ENCODE measurements around the gene TRPM4.

TRPM4 gene

GRCh38 chr19:49127674-49128544 lies 29.7 kb upstream of the TRPM4 start:
- Histone ChIP-seq H2BK12ac (ENCODE audit: low read length) (no peak overlapping the region), H2AK5ac (ENCODE audit: low read depth, low read length) (peak overlapping the region; percentile 94), H4K8ac (ENCODE audit: low read depth, low read length) (peak overlapping the region; percentile 93), H3K14ac (ENCODE audit: low read length) (peak overlapping the region; percentile 82), H3K18ac (ENCODE audit: low read length) (peak overlapping the region; percentile 96), H3K9ac (ENCODE audit: low read depth, low read length, poor library complexity) (peak overlapping the region; percentile 84), H3K23ac (ENCODE audit: low read depth, low read length, poor library complexity) (peak overlapping the region; percentile 99), H3K36me3 (replicated peaks in 1 of 2; ENCODE audit: control insufficient read depth in 2 of 2, insufficient read depth in 2 of 2, low read length in 2 of 2) (peaks cover 0 to 3% of the 10 kb centered on the region in 2 donors), H3K27me3 (ENCODE audit: control insufficient read depth in 3 of 3, insufficient read depth in 3 of 3, low read depth in 1 of 3, low read length in 3 of 3) (peaks cover 0 to 14% (median 9%) of the 10 kb centered on the region in 3 experiments), H3K4ac (ENCODE audit: low read length) (peak overlapping the region; percentile 37), H3K4me1 (ENCODE audit: control insufficient read depth in 2 of 2, insufficient read depth in 1 of 2, low read depth in 1 of 2, low read length in 2 of 2) (peaks cover 7 to 11% of the 10 kb centered on the region in 2 donors), H3K9me3 (replicated peaks in 1 of 2; ENCODE audit: control insufficient read depth in 2 of 2, insufficient read depth in 1 of 2, low read depth in 1 of 2, low read length in 2 of 2) (no peaks in the 10 kb centered on the region), H4K91ac (ENCODE audit: low read depth, low read length, poor library complexity) (no peak overlapping the region), H3K4me3 (ENCODE audit: low read length in 2 of 2) (peak overlapping the region; percentile 72 to 76), H3K4me2 (ENCODE audit: insufficient read depth, low read length, poor library complexity, severe bottlenecking) (peak overlapping the region; percentile 92), H3K79me1 (ENCODE audit: low read depth, low read length) (no peaks in the 10 kb centered on the region), H2BK120ac (ENCODE audit: low read depth, low read length) (peak overlapping the region; percentile 54), H3K27ac (replicated peaks; ENCODE audit: low read length) (peak overlapping the region; percentile 51), H2BK15ac (ENCODE audit: low read length) (peak overlapping the region; percentile 99), H2BK5ac (ENCODE audit: low read length) (no peak overlapping the region), H2AFZ (ENCODE audit: low read length) (peak overlapping the region; percentile 99)
- WGBS, 2 donors (ENCODE audit: extremely low coverage in 2 of 2, insufficient read length in 2 of 2, insufficient replicate concordance in 1 of 2) = no CpG with 5 or more reads among the region's 63 CpGs
- peak; percentile 98 for DNase-seq (ENCODE audit: low spot score)

DNA sequence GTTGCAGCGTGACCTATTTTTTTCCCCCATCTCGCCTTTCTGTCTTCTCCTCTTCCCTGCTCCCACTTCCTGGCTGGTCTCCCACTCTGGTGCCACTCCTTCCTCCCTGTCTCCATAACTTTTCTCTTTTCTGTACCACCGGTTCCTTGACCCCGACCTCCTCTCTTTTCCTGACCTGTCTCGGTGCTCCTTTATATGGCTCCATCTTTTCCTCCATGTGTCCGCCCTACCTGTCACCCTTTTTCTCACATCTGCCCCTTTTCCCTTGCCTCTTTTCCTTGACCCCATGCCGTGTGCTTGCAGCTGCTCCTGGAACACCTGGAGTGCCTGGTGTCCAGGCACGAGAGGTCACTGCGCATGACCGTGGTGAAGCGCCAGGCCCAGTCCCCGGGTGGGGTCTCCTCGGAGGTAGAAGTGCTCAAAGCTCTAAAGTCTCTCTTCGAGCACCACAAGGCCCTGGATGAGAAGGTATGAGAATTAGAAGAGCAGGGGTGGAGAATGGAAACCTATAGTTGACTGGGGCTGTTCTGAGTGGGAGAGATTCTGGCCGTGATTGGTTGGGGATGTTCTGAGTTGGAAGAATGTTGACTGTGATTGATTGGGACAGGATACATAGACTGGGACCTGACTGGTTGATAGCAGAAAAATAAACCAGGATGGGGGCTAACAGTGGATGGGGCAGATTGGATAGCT lies 28.9 kb upstream of the TRPM4 start:
- H3K36me3 ChIP-seq (replicated peaks in 1 of 2; ENCODE audit: control insufficient read depth in 2 of 2, insufficient read depth in 2 of 2, low read length in 2 of 2) = peaks cover 0 to 7% of the 10 kb centered on the region in 2 donors
- H3K4me3 ChIP-seq (ENCODE audit: low read length in 2 of 2) = peak overlapping the region; percentile 4 to 72
- H2BK12ac ChIP-seq (ENCODE audit: low read length) = peak overlapping the region; percentile 3
- peak overlapping the region; percentile 70 for H2AK5ac ChIP-seq (ENCODE audit: low read depth, low read length)
- no peak overlapping the region for H3K14ac ChIP-seq (ENCODE audit: low read length)
- no peak overlapping the region for H3K4ac ChIP-seq (ENCODE audit: low read length)
- H3K9ac ChIP-seq (ENCODE audit: low read depth, low read length, poor library complexity) = peak overlapping the region; percentile 21
- H4K91ac ChIP-seq (ENCODE audit: low read depth, low read length, poor library complexity) = no peak overlapping the region
- H2BK15ac ChIP-seq (ENCODE audit: low read length) = peak overlapping the region; percentile 79
- peak overlapping the region; percentile 48 for H3K18ac ChIP-seq (ENCODE audit: low read length)
- H4K8ac ChIP-seq (ENCODE audit: low read depth, low read length) = no peak overlapping the region
- H3K9me3 ChIP-seq (replicated peaks in 1 of 2; ENCODE audit: control insufficient read depth in 2 of 2, insufficient read depth in 1 of 2, low read depth in 1 of 2, low read length in 2 of 2) = peaks cover 0 to 2% of the 10 kb centered on the region in 2 donors
- H3K4me1 ChIP-seq (ENCODE audit: control insufficient read depth in 2 of 2, insufficient read depth in 1 of 2, low read depth in 1 of 2, low read length in 2 of 2) = peaks cover 7 to 11% of the 10 kb centered on the region in 2 donors
- H3K4me2 ChIP-seq (ENCODE audit: insufficient read depth, low read length, poor library complexity, severe bottlenecking) = peak overlapping the region; percentile 92
- H3K27me3 ChIP-seq (ENCODE audit: control insufficient read depth in 3 of 3, insufficient read depth in 3 of 3, low read depth in 1 of 3, low read length in 3 of 3) = peaks cover 0 to 9% (median 9%) of the 10 kb centered on the region in 3 experiments
- no peaks in the 10 kb centered on the region for H3K79me1 ChIP-seq (ENCODE audit: low read depth, low read length)
- H2AFZ ChIP-seq (ENCODE audit: low read length) = peak overlapping the region; percentile 99
- no peak overlapping the region for H3K23ac ChIP-seq (ENCODE audit: low read depth, low read length, poor library complexity)
- no CpG with 5 or more reads among the region's 15 CpGs for WGBS, 2 donors (ENCODE audit: extremely low coverage in 2 of 2, insufficient read length in 2 of 2, insufficient replicate concordance in 1 of 2)
- no peak overlapping the region for H3K27ac ChIP-seq (replicated peaks; ENCODE audit: low read length)
- no peak overlapping the region for H2BK5ac ChIP-seq (ENCODE audit: low read length)
- H2BK120ac ChIP-seq (ENCODE audit: low read depth, low read length) = no peak overlapping the region
- DNase-seq (ENCODE audit: low spot score) = no peak

DNA sequence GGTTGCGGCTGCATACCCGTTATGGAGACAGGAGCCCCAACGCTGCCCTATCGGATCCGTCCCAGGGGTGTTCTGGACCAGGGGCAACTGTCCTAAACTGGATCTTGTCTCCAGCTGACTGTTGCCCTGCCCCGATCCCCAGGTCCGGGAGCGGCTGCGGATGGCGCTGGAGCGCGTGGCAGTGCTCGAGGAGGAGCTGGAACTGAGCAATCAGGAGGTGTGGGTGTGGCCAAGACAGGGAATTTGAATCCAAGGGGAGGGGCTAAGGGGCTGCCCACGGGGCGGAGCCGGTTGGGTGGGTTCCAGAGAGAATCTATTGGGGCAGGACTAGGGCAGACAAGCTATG lies 28.4 kb upstream of the TRPM4 start:
- Histone ChIP-seq H3K27ac (replicated peaks; ENCODE audit: low read length) (no peak overlapping the region), H4K8ac (ENCODE audit: low read depth, low read length) (no peak overlapping the region), H3K9ac (ENCODE audit: low read depth, low read length, poor library complexity) (peak overlapping the region; percentile 21), H3K27me3 (ENCODE audit: control insufficient read depth in 3 of 3, insufficient read depth in 3 of 3, low read depth in 1 of 3, low read length in 3 of 3) (peaks cover 0 to 9% (median 8%) of the 10 kb centered on the region in 3 experiments), H3K14ac (ENCODE audit: low read length) (no peak overlapping the region), H3K36me3 (replicated peaks in 1 of 2; ENCODE audit: control insufficient read depth in 2 of 2, insufficient read depth in 2 of 2, low read length in 2 of 2) (peaks cover 0 to 12% of the 10 kb centered on the region in 2 donors), H4K91ac (ENCODE audit: low read depth, low read length, poor library complexity) (no peak overlapping the region), H3K4me2 (ENCODE audit: insufficient read depth, low read length, poor library complexity, severe bottlenecking) (no peak overlapping the region), H3K4ac (ENCODE audit: low read length) (peak overlapping the region; percentile 37), H3K23ac (ENCODE audit: low read depth, low read length, poor library complexity) (no peak overlapping the region), H2BK15ac (ENCODE audit: low read length) (no peak overlapping the region), H3K79me1 (ENCODE audit: low read depth, low read length) (no peaks in the 10 kb centered on the region), H2AFZ (ENCODE audit: low read length) (no peak overlapping the region), H3K18ac (ENCODE audit: low read length) (peak overlapping the region; percentile 48), H3K9me3 (replicated peaks in 1 of 2; ENCODE audit: control insufficient read depth in 2 of 2, insufficient read depth in 1 of 2, low read depth in 1 of 2, low read length in 2 of 2) (peaks cover 0 to 2% of the 10 kb centered on the region in 2 donors), H2BK5ac (ENCODE audit: low read length) (peak overlapping the region; percentile 66), H3K4me1 (ENCODE audit: control insufficient read depth in 2 of 2, insufficient read depth in 1 of 2, low read depth in 1 of 2, low read length in 2 of 2) (peaks cover 7 to 11% of the 10 kb centered on the region in 2 donors), H2BK12ac (ENCODE audit: low read length) (peak overlapping the region; percentile 3), H2BK120ac (ENCODE audit: low read depth, low read length) (no peak overlapping the region), H2AK5ac (ENCODE audit: low read depth, low read length) (peak overlapping the region; percentile 70), H3K4me3 (ENCODE audit: low read length in 2 of 2) (no peak overlapping the region)
- DNase-seq (ENCODE audit: low spot score) = no peak
- no CpG with 5 or more reads among the region's 16 CpGs for WGBS, 2 donors (ENCODE audit: extremely low coverage in 2 of 2, insufficient read length in 2 of 2, insufficient replicate concordance in 1 of 2)

- Histone ChIP-seq H3K9me3 (replicated peaks in 1 of 2; ENCODE audit: control insufficient read depth in 2 of 2, insufficient read depth in 1 of 2, low read depth in 1 of 2, low read length in 2 of 2) (peaks cover 0 to 2% of the 10 kb centered on the region in 2 donors), H3K36me3 (replicated peaks in 1 of 2; ENCODE audit: control insufficient read depth in 2 of 2, insufficient read depth in 2 of 2, low read length in 2 of 2) (peaks cover 0 to 16% of the 10 kb centered on the region in 2 donors), H2AFZ (ENCODE audit: low read length) (no peak overlapping the region), H3K18ac (ENCODE audit: low read length) (no peak overlapping the region), H3K9ac (ENCODE audit: low read depth, low read length, poor library complexity) (no peak overlapping the region), H2BK120ac (ENCODE audit: low read depth, low read length) (no peak overlapping the region), H3K27me3 (ENCODE audit: control insufficient read depth in 3 of 3, insufficient read depth in 3 of 3, low read depth in 1 of 3, low read length in 3 of 3) (peaks cover 0 to 8% (median under 1%) of the 10 kb centered on the region in 3 experiments), H3K4me2 (ENCODE audit: insufficient read depth, low read length, poor library complexity, severe bottlenecking) (no peak overlapping the region), H3K23ac (ENCODE audit: low read depth, low read length, poor library complexity) (no peak overlapping the region), H3K4me3 (ENCODE audit: low read length in 2 of 2) (no peak overlapping the region), H4K8ac (ENCODE audit: low read depth, low read length) (no peak overlapping the region), H3K4me1 (ENCODE audit: control insufficient read depth in 2 of 2, insufficient read depth in 1 of 2, low read depth in 1 of 2, low read length in 2 of 2) (peaks cover 7 to 11% of the 10 kb centered on the region in 2 donors), H3K14ac (ENCODE audit: low read length) (no peak overlapping the region), H2AK5ac (ENCODE audit: low read depth, low read length) (no peak overlapping the region), H3K4ac (ENCODE audit: low read length) (no peak overlapping the region), H3K27ac (replicated peaks; ENCODE audit: low read length) (no peak overlapping the region), H2BK5ac (ENCODE audit: low read length) (no peak overlapping the region), H3K79me1 (ENCODE audit: low read depth, low read length) (no peaks in the 10 kb centered on the region), H4K91ac (ENCODE audit: low read depth, low read length, poor library complexity) (no peak overlapping the region), H2BK12ac (ENCODE audit: low read length) (no peak overlapping the region), H2BK15ac (ENCODE audit: low read length) (no peak overlapping the region)
- DNase-seq (ENCODE audit: low spot score) = no peak
- WGBS, 2 donors (ENCODE audit: extremely low coverage in 2 of 2, insufficient read length in 2 of 2, insufficient replicate concordance in 1 of 2) = no CpG with 5 or more reads among the region's 24 CpGs
These were observed 27.3 kb upstream of the TRPM4 start for GRCh38 chr19:49130325-49130724.
